Measurements from ENCODE around the gene THRB.

The THRB gene

GRCh38 chr3:24512564-24513197 is 18.0 kb upstream of the THRB start:
- no peak for DNase-seq (ENCODE audit: low read depth)

- DNase-seq (ENCODE audit: low read depth), result peak; percentile 78
These were observed 15.5 kb upstream of the THRB start for GRCh38 chr3:24510030-24510648.

- peak; percentile 91 for DNase-seq (ENCODE audit: low read depth)
These were observed 13.8 kb upstream of the THRB start for GRCh38 chr3:24508423-24508839.

- no peak for DNase-seq (ENCODE audit: low read depth)
These were observed 13.2 kb upstream of the THRB start for GRCh38 chr3:24507776-24508422.

DNA sequence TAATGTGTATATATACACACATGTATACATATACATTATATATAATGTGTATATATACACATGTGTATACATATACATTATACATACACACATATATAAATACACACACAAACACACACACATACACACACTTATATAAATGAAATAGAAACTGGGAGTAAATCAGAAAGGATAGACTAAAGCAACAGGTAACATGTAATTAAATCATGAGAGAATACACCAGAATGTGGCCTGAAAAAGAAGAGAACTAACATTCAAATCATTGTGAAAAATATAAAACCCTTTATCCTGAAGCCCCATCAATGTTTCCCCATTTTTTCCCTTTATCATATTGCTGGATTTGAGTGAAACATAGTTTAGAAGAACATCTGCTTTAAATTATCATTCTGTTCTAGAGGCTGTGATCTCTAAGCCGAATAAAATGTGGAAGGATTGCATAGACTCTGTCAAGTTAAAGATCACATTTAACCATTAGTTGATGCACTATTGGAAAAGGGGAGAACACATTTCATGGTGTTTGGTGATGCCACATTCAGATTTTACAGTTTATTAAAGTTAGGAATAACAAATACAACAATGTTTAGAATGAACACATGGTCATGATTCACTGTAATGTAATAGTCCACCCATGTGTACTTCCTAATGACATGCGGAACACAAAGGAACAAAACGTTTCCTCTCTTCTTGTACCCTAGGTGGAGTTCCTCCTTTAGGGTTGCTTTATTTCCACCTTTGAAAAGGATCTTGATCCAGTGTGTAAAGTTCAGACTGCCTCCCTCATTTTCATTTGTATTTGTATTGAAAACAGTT is 12.5 kb upstream of the THRB start:
- peak; percentile 55 for DNase-seq (ENCODE audit: low read depth)

GRCh38 chr3:24505691-24506550 is 11.3 kb upstream of the THRB start:
- peak; percentile 69 for DNase-seq (ENCODE audit: low read depth)

DNA sequence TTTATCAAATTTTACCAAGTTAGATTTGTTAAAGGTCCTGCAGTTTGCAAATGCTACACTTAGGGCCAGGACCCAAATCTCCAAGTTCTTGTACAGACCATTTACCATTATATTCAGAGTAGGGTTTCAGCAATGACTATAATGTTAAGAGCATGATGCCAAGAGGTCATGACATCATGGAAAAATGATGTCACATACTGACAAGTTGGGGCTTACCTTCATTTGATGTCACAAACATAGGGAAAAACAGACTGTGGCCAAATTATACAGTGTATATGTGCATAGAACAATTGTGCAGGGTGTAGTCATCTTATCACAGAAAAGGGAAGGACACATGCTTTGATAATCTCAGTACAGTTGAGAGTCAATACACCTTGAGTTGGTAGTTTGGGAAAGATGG is 10.1 kb upstream of the THRB start:
- DNase-seq (ENCODE audit: low read depth), result no peak

- DNase-seq (ENCODE audit: low read depth), result no peak
These were observed 9.0 kb upstream of the THRB start for GRCh38 chr3:24503616-24504113.

DNA sequence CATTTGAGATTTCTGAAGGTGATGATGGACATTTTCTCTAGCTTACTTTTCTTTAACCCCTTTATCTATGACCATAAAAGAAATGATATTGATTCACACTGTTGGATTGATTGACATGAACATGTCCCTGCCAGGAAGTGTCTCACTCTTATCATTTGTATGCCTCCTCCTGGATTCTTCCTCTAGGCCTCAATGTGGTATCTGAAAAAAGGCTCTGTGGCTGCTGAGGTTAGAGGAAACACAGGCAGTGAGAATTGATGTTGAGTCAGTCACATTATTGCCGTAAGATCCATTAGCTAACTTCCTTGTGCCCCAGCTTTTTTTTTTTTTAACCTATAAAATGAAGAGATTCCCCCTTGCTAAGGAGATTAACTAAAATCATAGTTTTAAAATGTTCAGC is 8.0 kb upstream of the THRB start:
- DNase-seq (ENCODE audit: low read depth), result peak; percentile 88

- peak; percentile 52 for DNase-seq (ENCODE audit: low read depth)
These were observed 6.2 kb upstream of the THRB start for GRCh38 chr3:24500806-24501205.

- peak; percentile 41 for DNase-seq (ENCODE audit: low read depth)
These were observed 5.3 kb upstream of the THRB start for GRCh38 chr3:24499991-24500390.

GRCh38 chr3:24498796-24499195 is 4.1 kb upstream of the THRB start:
- no peak for DNase-seq (ENCODE audit: low read depth)

- no peak for DNase-seq (ENCODE audit: low read depth)
These were observed 3.7 kb upstream of the THRB start for GRCh38 chr3:24498391-24498790.

DNA sequence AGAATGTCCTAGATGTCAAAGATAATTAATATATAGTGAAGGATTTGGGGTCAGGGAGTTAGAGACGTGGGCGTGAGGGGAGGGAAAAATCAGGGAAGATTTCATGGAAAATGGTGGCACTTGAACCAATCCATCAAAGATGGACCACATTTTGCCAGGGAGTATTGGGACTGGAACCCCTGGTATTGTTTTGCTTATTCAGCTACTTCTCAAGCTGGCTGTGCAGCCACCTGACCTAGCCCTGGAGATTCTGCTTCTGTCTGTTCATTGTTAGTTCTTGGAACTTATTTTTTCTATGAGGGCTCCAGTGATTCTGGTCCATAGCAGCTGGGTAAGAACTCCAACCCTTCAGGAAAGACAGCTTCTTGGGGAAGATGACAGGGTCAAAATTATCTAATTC is 3.3 kb upstream of the THRB start:
- DNase-seq (ENCODE audit: low read depth), result no peak

DNA sequence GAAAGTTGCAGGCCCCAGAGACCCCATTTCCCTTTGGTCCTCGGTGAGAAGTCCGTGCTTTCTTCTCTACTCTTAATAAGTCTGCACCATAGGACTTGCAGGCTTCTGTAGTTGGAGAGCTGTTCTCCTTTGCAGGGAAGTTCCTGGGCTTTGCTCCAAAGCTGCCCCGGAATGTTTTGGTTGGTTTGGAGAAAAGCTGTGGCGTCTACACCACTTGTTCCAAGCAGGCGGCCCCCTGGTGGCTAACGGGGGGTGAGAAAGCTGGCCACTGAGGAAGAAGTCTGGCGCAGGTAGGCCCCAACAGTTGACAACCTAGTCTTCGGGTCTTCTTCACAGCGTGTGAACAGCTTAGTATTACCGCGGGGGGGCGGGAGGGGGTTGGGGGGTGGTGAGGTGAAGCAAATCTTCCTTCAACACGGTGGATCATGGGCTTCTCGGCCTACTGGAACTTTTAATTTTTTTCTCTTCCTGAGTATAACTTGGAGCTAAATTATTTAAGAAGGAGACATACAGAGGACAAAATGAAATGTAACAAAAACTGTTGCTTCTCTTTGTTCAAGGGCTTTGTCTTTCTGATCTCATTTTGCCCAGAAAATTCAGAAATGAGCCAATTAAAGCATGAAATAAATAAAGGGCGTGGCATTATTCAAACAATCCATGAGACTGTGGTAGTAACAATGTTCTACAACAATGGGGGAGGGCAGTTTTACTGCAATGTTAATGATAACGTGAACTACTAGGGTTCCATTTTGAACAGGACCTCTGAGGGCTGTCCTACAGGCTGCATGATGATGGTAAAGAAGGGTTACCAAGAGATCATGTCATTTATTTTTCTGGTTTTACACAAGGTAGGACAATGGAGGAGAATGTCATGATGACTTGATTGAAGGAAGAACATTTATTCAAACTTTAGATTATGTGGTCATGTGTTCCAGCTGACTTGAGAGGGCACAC is 2.2 kb upstream of the THRB start:
- DNase-seq (ENCODE audit: low read depth), result peak; percentile 83

DNA sequence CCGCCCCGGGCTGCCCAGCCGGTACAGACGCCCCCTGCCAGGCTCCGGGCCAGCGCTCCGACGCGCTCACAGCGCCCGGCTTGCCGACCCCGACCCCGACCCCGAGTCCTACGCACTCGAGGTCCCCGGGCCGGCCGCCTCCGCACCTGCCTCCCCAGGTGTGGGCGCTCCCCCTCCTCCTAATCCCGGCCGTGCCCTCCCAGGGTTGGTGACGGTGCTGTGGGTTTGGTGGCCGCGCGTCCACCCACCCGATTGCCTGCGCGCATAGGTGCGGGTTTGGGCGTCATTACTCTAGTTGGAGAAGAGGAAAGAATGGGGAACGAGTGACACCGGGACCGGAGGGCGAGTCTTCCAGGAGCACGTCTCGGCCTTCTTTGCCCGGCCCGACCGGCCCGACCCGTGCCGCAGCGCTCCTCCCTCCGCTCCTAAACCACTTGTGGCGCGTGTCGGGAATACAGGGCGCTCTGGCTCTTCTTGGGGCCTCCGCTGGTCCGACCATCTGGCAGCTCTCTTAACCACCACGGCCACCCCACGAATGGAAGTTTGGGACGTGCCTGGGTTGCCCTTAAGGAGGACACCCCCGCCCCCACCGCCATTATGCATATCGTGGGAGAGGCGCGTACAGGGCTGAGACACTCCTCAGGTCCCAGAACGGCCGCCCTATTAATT is 810 bp upstream of the THRB start:
- DNase-seq (ENCODE audit: low read depth), result no peak

DNA sequence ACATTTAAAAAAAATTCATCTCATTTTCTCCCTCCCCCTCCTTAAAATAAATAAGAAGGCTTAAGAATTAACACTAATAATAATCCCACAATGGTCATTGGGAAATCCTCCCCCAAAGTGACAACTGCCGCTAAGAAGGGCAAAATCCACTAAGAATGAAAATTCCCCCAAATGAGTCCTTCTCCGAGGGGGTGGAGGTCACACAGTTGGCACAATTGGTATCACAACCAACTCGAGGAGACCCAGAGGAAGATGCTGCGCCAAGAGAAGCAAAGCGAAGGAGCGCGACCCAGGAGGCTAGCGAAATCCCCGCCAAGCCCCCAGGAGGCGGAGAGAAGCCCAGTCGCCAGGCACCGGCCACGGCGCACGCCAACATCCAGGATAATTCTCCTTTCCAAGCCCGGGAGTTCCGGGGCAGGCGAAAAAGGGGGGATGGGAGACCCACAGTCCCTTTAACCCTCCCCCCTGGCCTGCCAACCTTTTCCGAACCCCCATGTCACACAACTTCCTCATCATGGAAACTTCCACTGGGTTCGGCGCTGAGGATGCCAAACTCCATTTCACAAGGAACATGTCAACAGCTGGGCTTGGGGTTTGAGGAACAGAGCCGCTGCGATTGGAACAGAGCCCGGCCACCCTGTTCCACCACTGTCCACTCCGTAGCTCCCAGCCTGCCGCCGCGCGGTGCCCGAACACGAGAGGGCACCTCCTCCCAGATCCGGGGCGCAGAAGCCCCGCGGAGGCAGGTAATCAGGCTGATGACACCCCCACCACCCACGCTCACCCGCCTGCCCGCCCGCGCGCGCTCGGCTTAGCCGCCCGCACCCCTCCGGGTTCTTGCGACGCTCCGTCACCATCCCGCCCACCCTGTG is 668 bp downstream of the THRB start:
- peak; percentile 47 for DNase-seq (ENCODE audit: low read depth)

GRCh38 chr3:24492971-24493551 is 1.6 kb downstream of the THRB start:
- no peak for DNase-seq (ENCODE audit: low read depth)

Data from iris pigment epithelial cell (primary cell).